Measurements from ENCODE around the gene ZC3H13. TPM values are rescaled to one million over a fixed set of nuclear protein-coding genes. Genes with fewer than 3 reads are reported as not detected.

Gene ZC3H13
- total RNA-seq, 1 experiment from 2014 or later: 10.0 TPM

- DNase-seq (ENCODE audit: low read depth): no peak
Measured at GRCh38 chr13:45941261-45941660, 111.3 kb downstream of the ZC3H13 start.

GRCh38 chr13:45940061-45940460, 112.5 kb downstream of the ZC3H13 start:
- no peak for DNase-seq (ENCODE audit: low read depth)

GRCh38 chr13:45936621-45937020, 115.9 kb downstream of the ZC3H13 start:
- no peak for DNase-seq (ENCODE audit: low read depth)

GRCh38 chr13:45934283-45934682, 118.3 kb downstream of the ZC3H13 start:
- DNase-seq (ENCODE audit: low read depth): no peak

GRCh38 chr13:45933203-45933908, 119.2 kb downstream of the ZC3H13 start:
- no peak for DNase-seq (ENCODE audit: low read depth)

- no peak for DNase-seq (ENCODE audit: low read depth)
Measured at GRCh38 chr13:45932676-45933075, 119.9 kb downstream of the ZC3H13 start.

GRCh38 chr13:45932172-45932571, 120.4 kb downstream of the ZC3H13 start:
- DNase-seq (ENCODE audit: low read depth): no peak

- DNase-seq (ENCODE audit: low read depth): no peak
Measured at GRCh38 chr13:45931211-45931610, 121.3 kb downstream of the ZC3H13 start.

- no peak for DNase-seq (ENCODE audit: low read depth)
Measured at GRCh38 chr13:45930177-45930576, 122.4 kb downstream of the ZC3H13 start.

GRCh38 chr13:45928843-45929242, 123.7 kb downstream of the ZC3H13 start:
- DNase-seq (ENCODE audit: low read depth): no peak

- no peak for DNase-seq (ENCODE audit: low read depth)
Measured at GRCh38 chr13:45928176-45928575, 124.4 kb downstream of the ZC3H13 start.

- DNase-seq (ENCODE audit: low read depth): no peak
Measured at GRCh38 chr13:45926741-45927140, 125.8 kb downstream of the ZC3H13 start.

- no peak for DNase-seq (ENCODE audit: low read depth)
Measured at GRCh38 chr13:45925151-45925550, 127.4 kb downstream of the ZC3H13 start.

GRCh38 chr13:45921162-45921736, 131.3 kb downstream of the ZC3H13 start:
- DNase-seq (ENCODE audit: low read depth): no peak

GRCh38 chr13:45918597-45918996, 133.9 kb downstream of the ZC3H13 start:
- DNase-seq (ENCODE audit: low read depth): no peak

GRCh38 chr13:45917019-45917418, 135.5 kb downstream of the ZC3H13 start:
- DNase-seq (ENCODE audit: low read depth): no peak

GRCh38 chr13:45915686-45916439, 136.7 kb downstream of the ZC3H13 start:
- no peak for DNase-seq (ENCODE audit: low read depth)

- no peak for DNase-seq (ENCODE audit: low read depth)
Measured at GRCh38 chr13:45909673-45910072, 142.9 kb downstream of the ZC3H13 start.

GRCh38 chr13:45909089-45909488, 143.5 kb downstream of the ZC3H13 start:
- DNase-seq (ENCODE audit: low read depth): no peak

GRCh38 chr13:45907503-45907902, 145.0 kb downstream of the ZC3H13 start:
- DNase-seq (ENCODE audit: low read depth): no peak

Data from Daoy (cell line).